ENCODE measurements around the gene NTMT1. TPM values are rescaled to one million over a fixed set of nuclear protein-coding genes. Genes with fewer than 3 reads are reported as not detected.

The NTMT1 gene
- total RNA-seq, 1 experiment from 2014 or later: 84.8 TPM

GRCh38 chr9:129639756-129640085 lies 13.8 kb downstream of the NTMT1 start:
- no peaks in the 10 kb centered on the region for H3K9me2 ChIP-seq (ENCODE audit: insufficient read depth)
- H3K27ac ChIP-seq (ENCODE audit: low read depth, low read length): no peak overlapping the region
- RAD21 ChIA-PET (ENCODE audit: low non-redundant PET in 1 of 2, low total read pairs in 2 of 2, uncharacterized antibody in 2 of 2, unreplicated experiment in 2 of 2): no interaction called here
- H2AFZ ChIP-seq (ENCODE audit: low read depth, low read length, poor library complexity, severe bottlenecking): no peak overlapping the region
- H3K4me3 ChIP-seq (replicated peaks in 1 of 2; ENCODE audit: low read depth in 1 of 2, low read length in 2 of 2): no peak overlapping the region
- H3K27me3 ChIP-seq (ENCODE audit: insufficient read depth, low read length): no peaks in the 10 kb centered on the region
- no peak for TF ChIP-seq RAD21 (IDR thresholded peaks at IDR 0.05; ENCODE audit: low read depth)
- TF ChIP-seq JUND (IDR thresholded peaks at IDR 0.05): no peak
- TF ChIP-seq FOSL1 (IDR thresholded peaks at IDR 0.05; ENCODE audit: low read depth): no peak
- POLR2A ChIA-PET: no interaction called here
- ATAC-seq (no peak), DNase-seq (ENCODE audit: low read depth, low spot score) (no peak)
- peaks cover 56% of the 10 kb centered on the region for H3K79me2 ChIP-seq (ENCODE audit: insufficient read depth, low read length)
- intact Hi-C loops (cut with micrococcal nuclease): loop anchor here (5.0 kb wide), 1 partner anchor 88 kb away; no protein-coding TSS in a partner anchor
- CTCF ChIA-PET: interaction anchor here (0.9 to 2.6 kb wide), 5 partner anchors 11 to 508 kb away, joined by 3 to 7 read pairs (median 4); no protein-coding TSS in a partner anchor
- H3K9me3 ChIP-seq (ENCODE audit: control insufficient read depth in 1 of 2, insufficient read depth in 1 of 2, low read depth in 1 of 2, low read length in 2 of 2): no peaks in the 10 kb centered on the region
- BruUV-seq (replicated peaks): no TSS peak
- H4K20me1 ChIP-seq (ENCODE audit: insufficient read depth): no peaks in the 10 kb centered on the region
- H3K4me1 ChIP-seq (ENCODE audit: control insufficient read depth in 1 of 2, insufficient read depth in 2 of 2, low read length in 2 of 2): peaks cover 10 to 17% of the 10 kb centered on the region in 2 experiments; a peak in 3 of 4 replicates
- no peak overlapping the region for H3K4me2 ChIP-seq (ENCODE audit: low read length)
- H3K9ac ChIP-seq (ENCODE audit: low read length): no peak overlapping the region
- H3K36me3 ChIP-seq (ENCODE audit: control insufficient read depth in 1 of 2, insufficient read depth in 2 of 2, low read length in 2 of 2): peaks cover 14 to 22% of the 10 kb centered on the region in 2 experiments

- TF ChIP-seq JUND (IDR thresholded peaks at IDR 0.05): no peak
- TF ChIP-seq CEBPB (IDR thresholded peaks at IDR 0.05; ENCODE audit: low read depth): no peak
- TF ChIP-seq, protein P1, sequence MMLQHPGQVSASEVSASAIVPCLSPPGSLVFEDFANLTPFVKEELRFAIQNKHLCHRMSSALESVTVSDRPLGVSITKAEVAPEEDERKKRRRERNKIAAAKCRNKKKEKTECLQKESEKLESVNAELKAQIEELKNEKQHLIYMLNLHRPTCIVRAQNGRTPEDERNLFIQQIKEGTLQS (IDR thresholded peaks at IDR 0.05): no peak
- TF ChIP-seq MAX (IDR thresholded peaks at IDR 0.05): no peak
- TF ChIP-seq SIN3A (IDR thresholded peaks at IDR 0.05; ENCODE audit: low read depth): no peak
- no peak for TF ChIP-seq ELF1 (IDR thresholded peaks at IDR 0.05; ENCODE audit: borderline replicate concordance, low read depth)
- TF ChIP-seq YY1 (IDR thresholded peaks at IDR 0.05; ENCODE audit: extremely low read depth, insufficient replicate concordance, low read depth, low read length): no peak
- no peak for TF ChIP-seq SP1 (IDR thresholded peaks at IDR 0.05; ENCODE audit: low read depth)
- TF ChIP-seq ZBTB33 (IDR thresholded peaks at IDR 0.05; ENCODE audit: extremely low read depth, insufficient replicate concordance, low read length): no peak
- no peak for TF ChIP-seq SRF (IDR thresholded peaks at IDR 0.05; ENCODE audit: low read depth)
- no peak for TF ChIP-seq EGR1 (IDR thresholded peaks at IDR 0.05; ENCODE audit: low read depth)
- TF ChIP-seq POLR2AphosphoS5 (IDR thresholded peaks at IDR 0.05; ENCODE audit: low read depth, low read length): no peak
- no peak for TF ChIP-seq RAD21 (IDR thresholded peaks at IDR 0.05; ENCODE audit: low read depth)
- TF ChIP-seq EZH2phosphoT487 (IDR thresholded peaks at IDR 0.05; ENCODE audit: borderline replicate concordance): no peak
- TF ChIP-seq FOSL1 (IDR thresholded peaks at IDR 0.05; ENCODE audit: low read depth): no peak
- H3K4me2 ChIP-seq (ENCODE audit: low read length): peak overlapping the region; percentile 97
- peaks cover 9 to 17% of the 10 kb centered on the region in 2 experiments; a peak in 3 of 4 replicates for H3K36me3 ChIP-seq (ENCODE audit: control insufficient read depth in 1 of 2, insufficient read depth in 2 of 2, low read length in 2 of 2)
- ChIA-PET CTCF (interaction anchor here (0.9 to 2.6 kb wide), 5 partner anchors 12 to 509 kb away, joined by 3 to 7 read pairs (median 4); no protein-coding TSS in a partner anchor), RAD21 (ENCODE audit: low non-redundant PET in 1 of 2, low total read pairs in 2 of 2, uncharacterized antibody in 2 of 2, unreplicated experiment in 2 of 2) (no interaction called here), POLR2A (no interaction called here)
- no peak for ATAC-seq
- peak overlapping the region; percentile 85 to 95 for H3K4me3 ChIP-seq (replicated peaks in 1 of 2; ENCODE audit: low read depth in 1 of 2, low read length in 2 of 2)
- peaks cover 51% of the 10 kb centered on the region for H3K79me2 ChIP-seq (ENCODE audit: insufficient read depth, low read length)
- peaks cover 10 to 17% of the 10 kb centered on the region in 2 experiments; a peak in 3 of 4 replicates for H3K4me1 ChIP-seq (ENCODE audit: control insufficient read depth in 1 of 2, insufficient read depth in 2 of 2, low read length in 2 of 2)
- H2AFZ ChIP-seq (ENCODE audit: low read depth, low read length, poor library complexity, severe bottlenecking): no peak overlapping the region
- DNase-seq (ENCODE audit: low read depth, low spot score): no peak
- no TSS peak for BruUV-seq (replicated peaks)
- no peaks in the 10 kb centered on the region for H3K9me2 ChIP-seq (ENCODE audit: insufficient read depth)
- H3K27me3 ChIP-seq (ENCODE audit: insufficient read depth, low read length): no peaks in the 10 kb centered on the region
- no peaks in the 10 kb centered on the region for H3K9me3 ChIP-seq (ENCODE audit: control insufficient read depth in 1 of 2, insufficient read depth in 1 of 2, low read depth in 1 of 2, low read length in 2 of 2)
- H3K9ac ChIP-seq (ENCODE audit: low read length): peak overlapping the region; percentile 79
- H4K20me1 ChIP-seq (ENCODE audit: insufficient read depth): no peaks in the 10 kb centered on the region
- intact Hi-C loops (cut with micrococcal nuclease): loop anchor here (5.0 kb wide), 1 partner anchor 87 kb away; no protein-coding TSS in a partner anchor
- no peak overlapping the region; the same call in 1 of the 2 replicates for H3K27ac ChIP-seq (ENCODE audit: low read depth, low read length)
Measured at GRCh38 chr9:129640086-129640870, 14.3 kb downstream of the NTMT1 start.

All from HCT116 (cell line).